ENCODE measurements around the gene TNFSF12. TPM values are rescaled to one million over a fixed set of nuclear protein-coding genes. Genes with fewer than 3 reads are reported as not detected.

The TNFSF12 gene
- total RNA-seq, 1 donor from 2014 or later = 23.0 TPM

GRCh38 chr17:7606280-7606679 lies 57.4 kb downstream of the TNFSF12 start:
- Mint-ChIP-seq H3K4me3 (ENCODE audit: unreplicated experiment) (no peak overlapping the region), H3K27ac (ENCODE audit: unreplicated experiment) (no peak overlapping the region), H3K4me1 (ENCODE audit: low read depth) (peaks cover 21% of the 10 kb centered on the region), H3K27me3 (ENCODE audit: low read depth) (no peaks in the 10 kb centered on the region), H3K36me3 (ENCODE audit: low read depth) (peaks cover 33% of the 10 kb centered on the region), H3K9me3 (ENCODE audit: low read depth) (no peaks in the 10 kb centered on the region)
- TF ChIP-seq CTCF (IDR thresholded peaks at IDR 0.05) = no peak
- no peak for DNase-seq (ENCODE audit: low spot score)

Other genes with a start within 250 kb of the TNFSF12 start
- gene EIF5A, start 241.4 kb upstream of the TNFSF12 start, total RNA-seq = 364 to 494 TPM (median 376 TPM) in 3 replicates
- 43.9 to 64.9 TPM (median 55.3 TPM) in 3 replicates for gene GPS2, start 233.7 kb upstream of the TNFSF12 start, total RNA-seq
- gene NEURL4, start 219.7 kb upstream of the TNFSF12 start, total RNA-seq = 28.0 to 43.3 TPM (median 32.4 TPM) in 3 replicates
- gene ACAP1, start 212.5 kb upstream of the TNFSF12 start, total RNA-seq = 2.9 to 6.8 TPM (median 3.7 TPM) in 3 replicates
- 16.6 to 23.3 TPM (median 23.0 TPM) in 3 replicates for gene KCTD11, start 196.9 kb upstream of the TNFSF12 start, total RNA-seq
- gene TMEM95, start 193.9 kb upstream of the TNFSF12 start, total RNA-seq = not detected in 3 replicates
- 0.22 to 0.72 TPM in 2 of 3 replicates, not detected in the other for gene TNK1, start 168.0 kb upstream of the TNFSF12 start, total RNA-seq
- 79.8 to 82.6 TPM (median 81.5 TPM) in 3 replicates for gene PLSCR3, start 154.5 kb upstream of the TNFSF12 start, total RNA-seq
- gene TMEM256, start 145.0 kb upstream of the TNFSF12 start, total RNA-seq = 32.8 to 42.8 TPM (median 34.3 TPM) in 3 replicates
- 45.2 to 49.8 TPM (median 46.7 TPM) in 3 replicates for gene NLGN2, start 141.2 kb upstream of the TNFSF12 start, total RNA-seq
- gene SPEM1, start 128.7 kb upstream of the TNFSF12 start, total RNA-seq = not detected in 3 replicates
- gene SPEM2, start 123.4 kb upstream of the TNFSF12 start, total RNA-seq = not detected in 3 replicates
- not detected in 3 replicates for gene SPEM3, start 120.2 kb upstream of the TNFSF12 start, total RNA-seq
- 6.9 to 9.1 TPM (median 7.7 TPM) in 3 replicates for gene TMEM102, start 113.6 kb upstream of the TNFSF12 start, total RNA-seq
- gene FGF11, start 109.5 kb upstream of the TNFSF12 start, total RNA-seq = 5.0 to 6.0 TPM (median 5.1 TPM) in 3 replicates
- gene CHRNB1, start 104.0 kb upstream of the TNFSF12 start, total RNA-seq = 12.2 to 14.0 TPM (median 12.6 TPM) in 3 replicates
- gene ZBTB4, start 69.4 kb upstream of the TNFSF12 start, total RNA-seq = 50.9 to 51.9 TPM (median 51.0 TPM) in 3 replicates
- gene SLC35G6, start 67.6 kb upstream of the TNFSF12 start, total RNA-seq = not detected in 3 replicates
- gene POLR2A, start 64.7 kb upstream of the TNFSF12 start, total RNA-seq = 113 to 121 TPM (median 115 TPM) in 3 replicates
- 0.48 to 1.9 TPM (median 1.7 TPM) in 3 replicates for gene TNFSF13, start 9.7 kb downstream of the TNFSF12 start, total RNA-seq
- gene SENP3, start 12.9 kb downstream of the TNFSF12 start, total RNA-seq = 45.3 to 57.8 TPM (median 49.4 TPM) in 3 replicates
- gene CD68, start 30.6 kb downstream of the TNFSF12 start, total RNA-seq = 1.2 to 3.3 TPM (median 2.6 TPM) in 3 replicates
- 33.1 to 47.8 TPM (median 35.9 TPM) in 3 replicates for gene MPDU1, start 34.8 kb downstream of the TNFSF12 start, total RNA-seq
- gene SOX15, start 41.0 kb downstream of the TNFSF12 start, total RNA-seq = 0.32 to 0.39 TPM in 2 of 3 replicates, not detected in the other
- gene FXR2, start 65.8 kb downstream of the TNFSF12 start, total RNA-seq = 48.4 to 53.7 TPM (median 52.5 TPM) in 3 replicates
- gene SAT2, start 78.8 kb downstream of the TNFSF12 start, total RNA-seq = 82.1 to 85.0 TPM (median 84.9 TPM) in 3 replicates
- gene SHBG, start 81.1 kb downstream of the TNFSF12 start, total RNA-seq = 0.67 to 1.2 TPM (median 0.92 TPM) in 3 replicates
- gene ATP1B2, start 101.9 kb downstream of the TNFSF12 start, total RNA-seq = 0.77 to 2.2 TPM (median 0.90 TPM) in 3 replicates
- gene TP53, start 138.4 kb downstream of the TNFSF12 start, total RNA-seq = 74.5 to 77.7 TPM (median 74.9 TPM) in 3 replicates
- gene WRAP53, start 139.4 kb downstream of the TNFSF12 start, total RNA-seq = 6.5 to 12.6 TPM (median 7.1 TPM) in 3 replicates
- gene EFNB3, start 156.1 kb downstream of the TNFSF12 start, total RNA-seq = 4.1 to 6.5 TPM (median 6.4 TPM) in 3 replicates
- gene DNAH2, start 168.7 kb downstream of the TNFSF12 start, total RNA-seq = not detected in 3 replicates

Data from chondrocyte (in vitro differentiated cells).